Neuronal stem cell (in vitro differentiated cells): ENCODE results near the gene GRIK3.

Experiments used
- DNase-seq: peaks from one replicate; pipeline ENCODE4 v3.0.0-alpha.2; 2013; ENCODE audit warnings: low spot score
- H2AFZ ChIP-seq: one replicate; pipeline ENCODE4 v1.6.1; 2013; ENCODE audit warnings: mild to moderate bottlenecking, low read length, inconsistent platforms
- H2AK5ac ChIP-seq: 2 replicates; pipeline ENCODE4 v1.6.1; 2013; ENCODE audit warnings: low read depth, mild to moderate bottlenecking, inconsistent platforms, low read length, moderate library complexity, mixed read lengths
- H2BK120ac ChIP-seq: 2 replicates; pipeline ENCODE4 v1.6.1; 2013; ENCODE audit warnings: low read depth, mild to moderate bottlenecking, inconsistent platforms, low read length, moderate library complexity, mixed read lengths
- H2BK12ac ChIP-seq: one replicate; pipeline ENCODE4 v1.6.1; 2013; ENCODE audit warnings: low read length, inconsistent platforms
- H2BK15ac ChIP-seq: 2 replicates; pipeline ENCODE4 v1.6.1; 2013; ENCODE audit warnings: mild to moderate bottlenecking, low read length, inconsistent platforms, mixed read lengths
- H2BK5ac ChIP-seq: one replicate; pipeline ENCODE4 v1.6.1; 2013; ENCODE audit warnings: inconsistent platforms, mild to moderate bottlenecking, low read length, moderate library complexity
- H3K14ac ChIP-seq: one replicate; pipeline ENCODE4 v1.6.1; 2013; ENCODE audit warnings: low read length, inconsistent platforms
- H3K18ac ChIP-seq: 2 replicates; pipeline ENCODE4 v1.6.1; 2013; ENCODE audit warnings: low read length, inconsistent platforms
- H3K23ac ChIP-seq: 2 replicates; pipeline ENCODE4 v1.6.1; 2013; ENCODE audit warnings: low read depth, mild to moderate bottlenecking, mixed read lengths, low read length, inconsistent platforms; ENCODE audit not compliant: poor library complexity
- H3K27ac ChIP-seq: replicated peaks from 3 replicates; pipeline ENCODE4 v1.5.1; 2013; ENCODE audit warnings: low read length, inconsistent platforms
- H3K27me3 ChIP-seq, 3 experiments: 2 replicates each; pipeline ENCODE4 v1.6.1; 2013; ENCODE audit warnings: low read length in 3 of 3, mild to moderate bottlenecking in 2 of 3, inconsistent platforms in 1 of 3, low read depth in 1 of 3, mixed read lengths in 1 of 3, moderate library complexity in 1 of 3; ENCODE audit not compliant: control insufficient read depth in 3 of 3, insufficient read depth in 3 of 3
- H3K36me3 ChIP-seq, 2 donors: replicated peaks in 1 of 2; 2 replicates each; pipeline ENCODE4 v1.6.1; 2013; ENCODE audit warnings: low read length in 2 of 2; ENCODE audit not compliant: control insufficient read depth in 2 of 2, insufficient read depth in 2 of 2
- H3K4ac ChIP-seq: 2 replicates; pipeline ENCODE4 v1.6.1; 2013; ENCODE audit warnings: inconsistent platforms, mild to moderate bottlenecking, low read length, moderate library complexity
- H3K4me1 ChIP-seq, 2 donors: 1 replicate in 1 of 2; 2 replicates in 1 of 2; pipeline ENCODE4 v1.6.1; 2013; ENCODE audit warnings: low read length in 2 of 2, low read depth in 1 of 2; ENCODE audit not compliant: control insufficient read depth in 2 of 2, insufficient read depth in 1 of 2
- H3K4me2 ChIP-seq: one replicate; pipeline ENCODE4 v1.6.1; 2013; ENCODE audit warnings: mild to moderate bottlenecking, low read length, inconsistent platforms; ENCODE audit not compliant: insufficient read depth, poor library complexity, severe bottlenecking
- H3K4me3 ChIP-seq, 2 donors: 2 replicates each; pipeline ENCODE4 v1.5.1; 2013; ENCODE audit warnings: low read length in 2 of 2, mild to moderate bottlenecking in 2 of 2, inconsistent platforms in 1 of 2, moderate library complexity in 1 of 2
- H3K79me1 ChIP-seq: one replicate; pipeline ENCODE4 v1.6.1; 2013; ENCODE audit warnings: low read depth, mild to moderate bottlenecking, inconsistent platforms, low read length, moderate library complexity
- H3K9ac ChIP-seq: one replicate; pipeline ENCODE4 v1.6.1; 2013; ENCODE audit warnings: mild to moderate bottlenecking, low read depth, low read length, inconsistent platforms; ENCODE audit not compliant: poor library complexity
- H3K9me3 ChIP-seq, 2 donors: replicated peaks in 1 of 2; 2 replicates each; pipeline versions ENCODE3 to v1.6.1; 2013; ENCODE audit warnings: low read length in 2 of 2, mild to moderate bottlenecking in 2 of 2, inconsistent platforms in 1 of 2, low read depth in 1 of 2, mixed read lengths in 1 of 2, moderate library complexity in 1 of 2; ENCODE audit not compliant: control insufficient read depth in 2 of 2, insufficient read depth in 1 of 2
- H4K8ac ChIP-seq: one replicate; pipeline ENCODE4 v1.6.1; 2013; ENCODE audit warnings: low read depth, mild to moderate bottlenecking, inconsistent platforms, low read length, moderate library complexity
- H4K91ac ChIP-seq: one replicate; pipeline ENCODE4 v1.6.1; 2013; ENCODE audit warnings: low read length, low read depth, mild to moderate bottlenecking, inconsistent platforms; ENCODE audit not compliant: poor library complexity
- WGBS, 2 donors: extraction: QIAGEN DNeasy Blood & Tissue Kit; methylation state at CpG; one replicate each; pipeline ENCODE4 v1.1.7; 2013; ENCODE audit warnings: missing lambda C conversion rate in 2 of 2, mixed read lengths in 1 of 2; ENCODE audit not compliant: insufficient read length in 2 of 2, insufficient replicate concordance in 1 of 2; ENCODE audit errors: extremely low coverage in 2 of 2; 5-methylcytosine and 5-hydroxymethylcytosine counted together

GRIK3 gene

GRCh38 chr1:36834586-36834985, 199.7 kb downstream of the GRIK3 start:
- no peak for DNase-seq
- no peaks in the 10 kb centered on the region for H3K79me1 ChIP-seq

GRCh38 chr1:36831186-36831810, 203.0 kb downstream of the GRIK3 start:
- H3K79me1 ChIP-seq: no peaks in the 10 kb centered on the region
- peak overlapping the region; percentile 22 for H2BK15ac ChIP-seq
- H3K9ac ChIP-seq: peak overlapping the region; percentile 24
- H3K4me1 ChIP-seq: no peaks in the 10 kb centered on the region
- H2AK5ac ChIP-seq: peak overlapping the region; percentile 13
- H3K23ac ChIP-seq: no peak overlapping the region
- no peak overlapping the region for H3K4ac ChIP-seq
- H3K9me3 ChIP-seq: no peaks in the 10 kb centered on the region
- no peak overlapping the region for H2BK12ac ChIP-seq
- peak overlapping the region; percentile 40 for H3K18ac ChIP-seq
- no peak overlapping the region for H3K14ac ChIP-seq
- no peak overlapping the region for H2BK5ac ChIP-seq
- no peak overlapping the region for H3K4me2 ChIP-seq
- no CpG with 5 or more reads among the region's 9 CpGs for WGBS, 2 donors
- no peak overlapping the region for H2AFZ ChIP-seq
- no peak overlapping the region for H4K8ac ChIP-seq
- peaks cover 0 to 16% (median 0%) of the 10 kb centered on the region in 3 experiments for H3K27me3 ChIP-seq
- no peak overlapping the region for H4K91ac ChIP-seq
- DNase-seq: no peak
- H3K27ac ChIP-seq: no peak overlapping the region
- H2BK120ac ChIP-seq: no peak overlapping the region
- no peak overlapping the region for H3K4me3 ChIP-seq
- no peaks in the 10 kb centered on the region for H3K36me3 ChIP-seq

More at GRCh38 chr1:36834586-36834985, 199.7 kb downstream of the GRIK3 start:
- no peak overlapping the region for H3K18ac ChIP-seq
- no peak overlapping the region for H3K4me3 ChIP-seq
- no peak overlapping the region for H2BK5ac ChIP-seq
- H3K36me3 ChIP-seq: no peaks in the 10 kb centered on the region
- no peak overlapping the region for H2BK12ac ChIP-seq
- peaks cover 0 to 5% of the 10 kb centered on the region in 2 donors for H3K4me1 ChIP-seq
- no peak overlapping the region for H3K4ac ChIP-seq
- no peak overlapping the region for H3K23ac ChIP-seq
- H3K9me3 ChIP-seq: no peaks in the 10 kb centered on the region
- no peak overlapping the region for H2AK5ac ChIP-seq
- H3K27me3 ChIP-seq: peaks cover 0 to 16% (median 0%) of the 10 kb centered on the region in 3 experiments
- no peak overlapping the region for H2AFZ ChIP-seq
- H4K91ac ChIP-seq: no peak overlapping the region
- no CpG with 5 or more reads among the region's 5 CpGs for WGBS, 2 donors
- H4K8ac ChIP-seq: no peak overlapping the region
- peak overlapping the region; percentile 34 for H2BK15ac ChIP-seq
- H3K9ac ChIP-seq: no peak overlapping the region
- H3K4me2 ChIP-seq: no peak overlapping the region
- no peak overlapping the region for H3K27ac ChIP-seq
- no peak overlapping the region for H3K14ac ChIP-seq
- H2BK120ac ChIP-seq: no peak overlapping the region

- Histone ChIP-seq H2BK15ac (no peak overlapping the region), H2BK5ac (no peak overlapping the region), H3K27ac (no peak overlapping the region), H3K23ac (no peak overlapping the region), H3K14ac (no peak overlapping the region), H3K36me3 (no peaks in the 10 kb centered on the region), H3K4ac (no peak overlapping the region), H2AFZ (no peak overlapping the region), H2BK120ac (no peak overlapping the region), H3K18ac (no peak overlapping the region), H3K27me3 (peaks cover 0 to 19% (median 0%) of the 10 kb centered on the region in 3 experiments), H3K9ac (no peak overlapping the region), H4K91ac (no peak overlapping the region), H3K4me1 (peaks cover 0 to 2% of the 10 kb centered on the region in 2 donors), H3K4me3 (no peak overlapping the region), H3K79me1 (no peaks in the 10 kb centered on the region), H2AK5ac (no peak overlapping the region), H3K9me3 (no peaks in the 10 kb centered on the region), H3K4me2 (no peak overlapping the region), H4K8ac (no peak overlapping the region), H2BK12ac (no peak overlapping the region)
- no CpG with 5 or more reads among the region's 4 CpGs for WGBS, 2 donors
- no peak for DNase-seq
These were observed 204.4 kb downstream of the GRIK3 start for GRCh38 chr1:36829961-36830360.

GRCh38 chr1:36829066-36829465, 205.2 kb downstream of the GRIK3 start:
- H3K9ac ChIP-seq: peak overlapping the region; percentile 54
- H2BK5ac ChIP-seq: no peak overlapping the region
- no peak overlapping the region for H4K91ac ChIP-seq
- no CpG with 5 or more reads among the region's 6 CpGs for WGBS, 2 donors
- no peak overlapping the region for H2AK5ac ChIP-seq
- no peaks in the 10 kb centered on the region for H3K36me3 ChIP-seq
- H3K23ac ChIP-seq: no peak overlapping the region
- no peak overlapping the region for H4K8ac ChIP-seq
- no peak overlapping the region for H2BK12ac ChIP-seq
- DNase-seq: no peak
- H3K14ac ChIP-seq: no peak overlapping the region
- no peaks in the 10 kb centered on the region for H3K9me3 ChIP-seq
- H3K4me1 ChIP-seq: peaks cover 0 to 8% of the 10 kb centered on the region in 2 donors
- H2BK120ac ChIP-seq: no peak overlapping the region
- no peak overlapping the region for H2BK15ac ChIP-seq
- no peak overlapping the region for H3K4me3 ChIP-seq
- no peak overlapping the region for H3K4me2 ChIP-seq
- H2AFZ ChIP-seq: no peak overlapping the region
- H3K27me3 ChIP-seq: peaks cover 0 to 19% (median 0%) of the 10 kb centered on the region in 3 experiments
- no peak overlapping the region for H3K18ac ChIP-seq
- H3K27ac ChIP-seq: no peak overlapping the region
- no peak overlapping the region for H3K4ac ChIP-seq
- no peaks in the 10 kb centered on the region for H3K79me1 ChIP-seq
